HG03103 (cell line): ENCODE measurements around the gene LRRFIP1.
A peak's percentile ranks its signal among the peaks of the same experiment; 100 is the strongest.
"Not testable (repeated sequence)": the region's sequence is repeated elsewhere in the genome, so short reads cannot be mapped to it uniquely, and the experiment has no call there.

ENCODE experiments used
- ATAC-seq: cut with Tn5 transposase; IDR thresholded peaks from one replicate; pipeline ENCODE4 v1.9.1; 2021; ENCODE audit warnings: low read depth; ENCODE audit not compliant: unreplicated experiment

The LRRFIP1 gene

GRCh38 chr2:237661270-237661669 is 33.9 kb downstream of the LRRFIP1 start:
- ATAC-seq, result no peak

- no peak for ATAC-seq
These were observed 34.5 kb downstream of the LRRFIP1 start for GRCh38 chr2:237661799-237662328.

- ATAC-seq, result no peak
These were observed 35.3 kb downstream of the LRRFIP1 start for GRCh38 chr2:237662671-237663093.

GRCh38 chr2:237663517-237664110 is 36.2 kb downstream of the LRRFIP1 start:
- no peak for ATAC-seq

- ATAC-seq, result no peak
These were observed 36.8 kb downstream of the LRRFIP1 start for GRCh38 chr2:237664151-237664550.

GRCh38 chr2:237665713-237666143 is 38.3 kb downstream of the LRRFIP1 start:
- no peak for ATAC-seq

- ATAC-seq, result no peak
These were observed 39.2 kb downstream of the LRRFIP1 start for GRCh38 chr2:237666606-237667005.

- ATAC-seq, result not testable (repeated sequence)
These were observed 39.7 kb downstream of the LRRFIP1 start for GRCh38 chr2:237667050-237667576.

GRCh38 chr2:237667893-237668292 is 40.5 kb downstream of the LRRFIP1 start:
- no peak for ATAC-seq

- ATAC-seq, result no peak
These were observed 41.1 kb downstream of the LRRFIP1 start for GRCh38 chr2:237668440-237668839.

- ATAC-seq, result no peak
These were observed 41.9 kb downstream of the LRRFIP1 start for GRCh38 chr2:237669283-237669627.

GRCh38 chr2:237669628-237670392 is 42.4 kb downstream of the LRRFIP1 start:
- peak; percentile 55 for ATAC-seq

- ATAC-seq, result no peak
These were observed 43.3 kb downstream of the LRRFIP1 start for GRCh38 chr2:237670641-237671040.

- no peak for ATAC-seq
These were observed 44.2 kb downstream of the LRRFIP1 start for GRCh38 chr2:237671466-237672138.

- ATAC-seq, result no peak
These were observed 45.3 kb downstream of the LRRFIP1 start for GRCh38 chr2:237672731-237673129.

- ATAC-seq, result no peak
These were observed 46.0 kb downstream of the LRRFIP1 start for GRCh38 chr2:237673130-237674001.

- peak; percentile 79 for ATAC-seq
These were observed 47.4 kb downstream of the LRRFIP1 start for GRCh38 chr2:237674731-237675276.

- no peak for ATAC-seq
These were observed 47.9 kb downstream of the LRRFIP1 start for GRCh38 chr2:237675316-237675715.

GRCh38 chr2:237680702-237681478 is 53.5 kb downstream of the LRRFIP1 start:
- ATAC-seq, result no peak
